NT2/D1 (cell line): ENCODE results near the gene SLC4A1AP.

Experiments
- SUZ12 ChIP-seq: IDR thresholded peaks from 2 replicates; pipeline ENCODE4 v1.6.1; 2011; ENCODE audit not compliant: insufficient read length, insufficient read depth; ENCODE audit errors: extremely low read depth
- YY1 ChIP-seq: IDR thresholded peaks from 2 replicates; pipeline ENCODE4 v1.6.1; 2011; ENCODE audit not compliant: insufficient read length, insufficient read depth

DNA sequence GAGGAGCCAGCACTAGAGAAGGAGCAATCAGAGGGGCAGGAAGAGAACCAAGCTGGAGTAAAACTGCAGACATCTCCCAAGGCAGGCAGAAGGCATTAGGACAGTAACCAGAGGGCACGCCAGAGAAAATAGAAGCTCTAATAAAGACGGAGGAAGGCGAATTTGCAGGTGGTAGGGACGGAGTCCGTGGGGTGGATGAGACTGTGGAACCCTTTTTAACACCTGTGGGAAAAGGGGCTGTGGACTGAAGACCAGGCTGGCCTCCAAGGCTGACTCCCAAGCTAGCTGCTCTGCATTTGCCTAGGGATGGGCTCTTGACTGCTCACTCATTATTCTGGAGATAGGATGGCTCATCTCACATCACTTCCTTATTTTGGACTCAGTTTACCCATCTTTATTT is 49.5 kb downstream of the SLC4A1AP start:
- TF ChIP-seq SUZ12 (no peak), YY1 (no peak)
